ENCODE measurements around the gene ASB2.

The ASB2 gene

DNA sequence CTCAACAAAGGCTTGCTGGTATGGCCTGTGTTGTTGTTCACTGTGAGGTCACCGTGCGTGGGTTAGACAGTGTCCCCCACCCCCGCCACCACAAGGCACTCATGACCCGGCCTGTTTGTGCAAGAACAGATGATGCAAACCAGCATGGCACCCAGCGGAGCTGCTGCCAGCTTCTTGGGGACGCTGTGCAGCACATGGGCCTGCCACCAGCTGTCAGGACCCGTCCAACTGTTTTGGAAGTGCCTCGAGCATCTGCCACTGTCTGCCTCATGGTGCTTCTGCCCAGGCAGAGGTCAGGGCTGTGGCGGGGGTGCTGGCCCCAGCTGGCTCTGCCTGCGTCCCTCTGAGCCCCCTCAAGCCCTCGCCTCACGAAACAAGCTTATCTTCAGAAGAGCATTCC, 1.5 kb downstream of the ASB2 start:
- TF ChIP-seq, protein P1, sequence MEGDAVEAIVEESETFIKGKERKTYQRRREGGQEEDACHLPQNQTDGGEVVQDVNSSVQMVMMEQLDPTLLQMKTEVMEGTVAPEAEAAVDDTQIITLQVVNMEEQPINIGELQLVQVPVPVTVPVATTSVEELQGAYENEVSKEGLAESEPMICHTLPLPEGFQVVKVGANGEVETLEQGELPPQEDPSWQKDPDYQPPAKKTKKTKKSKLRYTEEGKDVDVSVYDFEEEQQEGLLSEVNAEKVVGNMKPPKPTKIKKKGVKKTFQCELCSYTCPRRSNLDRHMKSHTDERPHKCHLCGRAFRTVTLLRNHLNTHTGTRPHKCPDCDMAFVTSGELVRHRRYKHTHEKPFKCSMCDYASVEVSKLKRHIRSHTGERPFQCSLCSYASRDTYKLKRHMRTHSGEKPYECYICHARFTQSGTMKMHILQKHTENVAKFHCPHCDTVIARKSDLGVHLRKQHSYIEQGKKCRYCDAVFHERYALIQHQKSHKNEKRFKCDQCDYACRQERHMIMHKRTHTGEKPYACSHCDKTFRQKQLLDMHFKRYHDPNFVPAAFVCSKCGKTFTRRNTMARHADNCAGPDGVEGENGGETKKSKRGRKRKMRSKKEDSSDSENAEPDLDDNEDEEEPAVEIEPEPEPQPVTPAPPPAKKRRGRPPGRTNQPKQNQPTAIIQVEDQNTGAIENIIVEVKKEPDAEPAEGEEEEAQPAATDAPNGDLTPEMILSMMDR (IDR thresholded peaks at IDR 0.05; ENCODE audit: borderline replicate concordance, insufficient read depth, low read depth, low read length) = no peak
- H3K4me3 ChIP-seq (ENCODE audit: low read depth, low read length) = no peak overlapping the region

DNA sequence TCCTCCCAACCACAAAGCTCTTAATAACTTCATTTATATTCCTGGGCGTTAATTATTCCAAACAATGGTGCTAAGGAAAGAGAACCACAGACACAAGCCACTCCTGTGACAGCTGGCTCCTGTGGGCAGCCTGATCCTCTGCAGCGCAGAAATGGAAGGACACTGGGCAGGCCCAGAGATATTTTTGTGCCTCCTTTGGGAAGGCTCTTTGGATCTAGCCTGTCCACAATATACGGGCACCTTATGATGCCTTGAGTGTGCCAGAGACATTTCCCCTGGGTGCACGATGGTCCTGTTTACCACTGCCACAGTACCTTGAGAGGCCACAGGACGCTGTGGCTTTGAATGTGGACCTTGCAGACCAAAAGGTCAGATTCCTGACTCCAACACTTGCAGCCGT, 2.1 kb downstream of the ASB2 start:
- no peak overlapping the region for H3K4me3 ChIP-seq (ENCODE audit: low read depth, low read length)

DNA sequence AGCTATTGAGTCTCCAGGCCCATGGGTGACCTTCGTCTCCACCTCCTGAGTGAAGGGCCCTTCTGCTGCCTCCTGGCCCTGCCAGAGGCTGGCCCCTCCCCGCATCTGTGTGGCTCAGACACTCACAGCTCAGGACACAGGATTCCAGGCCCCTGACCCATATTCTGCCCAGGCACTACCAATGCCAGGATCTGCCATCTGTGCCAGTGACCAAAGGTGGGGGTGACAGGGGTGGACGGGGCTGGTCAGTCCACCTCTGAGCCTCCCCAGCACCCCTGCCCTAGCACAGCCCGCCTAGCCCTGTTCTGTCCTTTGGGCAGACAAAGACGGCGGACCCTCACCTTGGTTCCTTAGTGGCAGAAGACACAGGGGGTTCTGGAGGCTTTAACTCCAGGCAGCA, 2.8 kb downstream of the ASB2 start:
- TF ChIP-seq, protein P1 (IDR thresholded peaks at IDR 0.05; ENCODE audit: borderline replicate concordance, insufficient read depth, low read depth, low read length) = no peak
- H3K4me3 ChIP-seq (ENCODE audit: low read depth, low read length) = no peak overlapping the region

More for the DNA sequence above, 2.1 kb downstream of the ASB2 start:
- TF ChIP-seq, protein P1 (IDR thresholded peaks at IDR 0.05; ENCODE audit: borderline replicate concordance, insufficient read depth, low read depth, low read length) = no peak

DNA sequence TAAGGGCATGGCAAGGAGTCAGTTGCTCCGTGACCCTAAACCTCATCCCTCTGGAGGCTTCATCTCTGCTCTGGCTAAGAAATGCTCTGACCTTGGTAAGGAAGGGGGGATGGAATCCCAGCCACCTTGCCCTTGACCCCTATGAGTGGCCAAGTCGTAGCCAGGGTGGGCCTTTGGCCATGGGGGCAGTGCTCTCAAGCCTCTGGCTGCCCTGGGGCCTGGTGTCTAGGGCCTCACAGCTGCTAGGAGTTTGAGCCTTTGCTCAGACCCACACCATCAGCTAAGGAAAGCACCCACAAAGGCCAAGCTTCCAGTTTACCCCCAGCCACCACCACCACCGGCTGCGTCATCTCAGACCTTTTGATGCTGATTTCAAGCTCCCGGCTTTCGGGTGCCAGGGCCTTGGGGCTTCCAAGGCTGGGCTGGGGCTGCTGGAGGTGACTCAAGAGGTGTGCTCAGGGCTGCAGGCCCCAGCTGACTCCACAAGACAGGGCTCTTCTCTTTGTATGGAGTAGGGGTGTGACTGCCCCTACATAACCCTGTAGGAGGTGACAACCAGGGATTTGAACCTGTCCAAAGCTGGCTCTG, 3.7 kb downstream of the ASB2 start:
- H3K4me3 ChIP-seq (ENCODE audit: low read depth, low read length) = no peak overlapping the region
- TF ChIP-seq, protein P1 (IDR thresholded peaks at IDR 0.05; ENCODE audit: borderline replicate concordance, insufficient read depth, low read depth, low read length) = no peak

DNA sequence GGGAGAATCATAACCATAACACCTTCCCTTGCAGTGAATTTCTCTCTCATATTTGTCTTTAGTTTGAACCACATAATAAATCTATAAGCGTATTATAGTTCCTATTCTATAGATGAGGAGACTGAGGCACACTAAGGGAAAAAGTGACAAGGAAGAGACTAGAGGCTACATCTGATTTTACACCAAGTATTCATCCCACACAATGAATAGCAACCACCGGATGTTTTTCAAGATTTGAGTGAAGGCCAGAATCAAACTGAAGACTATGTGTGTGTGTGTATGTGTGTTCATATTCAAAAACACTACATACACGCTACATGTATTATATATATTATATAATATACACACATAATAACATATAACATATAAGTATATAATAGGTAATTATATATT, 4.7 kb downstream of the ASB2 start:
- TF ChIP-seq, protein P1 (IDR thresholded peaks at IDR 0.05; ENCODE audit: borderline replicate concordance, insufficient read depth, low read depth, low read length) = no peak
- H3K4me3 ChIP-seq (ENCODE audit: low read depth, low read length) = no peak overlapping the region

DNA sequence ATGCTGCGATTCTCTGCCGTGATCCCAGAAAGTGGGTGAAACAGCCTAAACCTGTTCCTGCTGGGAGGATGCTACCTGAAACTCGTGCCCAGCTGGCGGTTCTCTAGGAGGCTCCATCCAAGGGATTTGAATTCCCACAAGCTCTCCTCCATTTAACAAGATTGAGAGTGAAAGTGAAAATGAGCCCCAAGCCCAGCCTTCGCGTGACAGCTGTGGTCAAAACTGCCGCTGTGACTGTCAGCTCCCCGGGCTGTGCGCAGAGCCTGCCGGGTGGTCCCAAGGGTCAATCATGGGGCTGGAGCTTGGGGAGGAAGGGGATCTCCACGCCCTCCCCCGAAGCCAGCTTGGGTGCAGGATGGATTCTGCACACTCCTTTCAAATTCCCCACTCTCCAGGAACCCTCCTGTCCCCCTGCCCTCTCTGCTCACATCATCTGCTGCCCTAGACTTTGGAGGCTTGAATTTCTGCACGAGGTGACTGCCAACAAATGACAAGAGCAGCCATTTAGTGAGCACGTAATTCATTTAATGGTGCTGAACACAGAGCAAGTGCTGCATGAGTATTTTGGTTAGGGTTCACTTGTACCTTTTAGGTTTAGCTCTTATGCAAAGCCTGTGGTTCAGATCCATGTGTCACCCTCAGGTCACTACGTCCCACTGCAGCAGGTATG, 5.3 kb downstream of the ASB2 start:
- H3K4me3 ChIP-seq (ENCODE audit: low read depth, low read length) = peak overlapping the region; percentile 44
- TF ChIP-seq, protein P1 (IDR thresholded peaks at IDR 0.05; ENCODE audit: borderline replicate concordance, insufficient read depth, low read depth, low read length) = no peak

DNA sequence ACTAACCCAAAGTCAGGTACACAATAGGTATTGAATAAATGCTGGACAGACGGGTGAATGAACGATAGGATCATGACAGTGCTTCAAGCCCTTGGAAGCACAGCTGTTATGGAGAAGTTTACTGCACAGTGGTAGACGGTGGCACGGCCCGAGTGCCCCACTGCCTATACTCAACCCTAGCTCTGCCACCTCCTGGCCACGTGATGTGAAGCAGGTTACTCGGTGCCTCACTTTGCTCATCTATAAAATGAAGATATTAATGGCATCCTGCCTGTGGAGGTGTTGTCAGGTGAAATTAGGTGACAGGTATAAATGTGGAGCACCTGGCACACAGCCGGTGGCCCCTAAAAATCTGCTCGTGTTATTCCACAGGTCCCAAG, 5.8 kb downstream of the ASB2 start:
- peak overlapping the region; percentile 44 for H3K4me3 ChIP-seq (ENCODE audit: low read depth, low read length)
- TF ChIP-seq, protein P1 (IDR thresholded peaks at IDR 0.05; ENCODE audit: borderline replicate concordance, insufficient read depth, low read depth, low read length) = peak; percentile 58

All from GM12875 (cell line).